Measurements from ENCODE around the gene PGA4. TPM values are rescaled to one million over a fixed set of nuclear protein-coding genes. Genes with fewer than 3 reads are reported as not detected.

The PGA4 gene
- total and polyA plus RNA-seq, 7 experiments from 2014 or later: 1.9 TPM; not detected in 6

DNA sequence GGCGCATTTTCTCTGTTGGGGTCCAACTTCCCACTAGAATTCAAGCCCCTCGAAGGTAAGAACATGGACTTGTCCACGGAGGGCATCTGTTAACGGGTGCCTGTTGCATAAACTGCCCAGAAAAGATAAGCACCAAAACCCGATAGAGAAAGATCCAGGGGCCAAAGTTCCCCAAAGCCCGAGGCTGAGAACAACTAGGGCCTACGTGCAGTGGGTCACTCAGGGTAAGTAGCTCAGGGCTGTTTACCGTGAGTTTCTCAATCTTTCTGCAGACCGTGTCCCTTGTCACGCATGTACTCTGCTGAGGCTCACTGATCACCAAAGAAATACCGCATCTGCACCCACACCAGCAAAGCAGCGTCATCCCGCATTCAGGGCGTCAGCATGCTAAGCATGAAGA is 43.2 kb downstream of the PGA4 start:
- POLR2A ChIA-PET: no interaction called here
- intact Hi-C loops (cut with micrococcal nuclease): no loop called here
- no peak overlapping the region for H3K27ac Mint-ChIP-seq
- no peaks in the 10 kb centered on the region for H3K4me1 ChIP-seq (ENCODE audit: control insufficient read depth in 2 of 2, insufficient read depth in 2 of 2, low read length in 2 of 2)
- CTCF ChIA-PET: no interaction called here
- peaks cover 0 to 2% (median 0%) of the 10 kb centered on the region in 7 donors for H3K4me1 Mint-ChIP-seq
- H3K36me3 ChIP-seq (ENCODE audit: control insufficient read depth in 2 of 3, insufficient read depth in 3 of 3, low read length in 3 of 3): no peaks in the 10 kb centered on the region
- H3K36me3 Mint-ChIP-seq: no peaks in the 10 kb centered on the region
- H3K27ac ChIP-seq (ENCODE audit: low read depth, low read length): no peak overlapping the region
- no peak overlapping the region for H3K4me3 ChIP-seq (ENCODE audit: low read length)
- H3K9me3 Mint-ChIP-seq: no peaks in the 10 kb centered on the region
- no peak overlapping the region for H3K4me3 Mint-ChIP-seq
- no peak for DNase-seq
- no peak for ATAC-seq
- no peaks in the 10 kb centered on the region for H3K27me3 ChIP-seq (ENCODE audit: control insufficient read depth in 2 of 2, insufficient read depth in 2 of 2, low read length in 2 of 2)
- H3K9me3 ChIP-seq (ENCODE audit: control insufficient read depth in 2 of 3, low read length in 3 of 3): no peaks in the 10 kb centered on the region
- no peaks in the 10 kb centered on the region for H3K27me3 Mint-ChIP-seq

GRCh38 chr11:61266602-61267001 is 44.5 kb downstream of the PGA4 start:
- Mint-ChIP-seq H3K27ac (no peak overlapping the region), H3K4me3 (no peak overlapping the region), H3K27me3 (no peaks in the 10 kb centered on the region), H3K36me3 (no peaks in the 10 kb centered on the region), H3K4me1 (peaks cover 0 to 5% (median 0%) of the 10 kb centered on the region in 7 donors), H3K9me3 (no peaks in the 10 kb centered on the region)
- Histone ChIP-seq H3K27me3 (ENCODE audit: control insufficient read depth in 2 of 2, insufficient read depth in 2 of 2, low read length in 2 of 2) (no peaks in the 10 kb centered on the region), H3K9me3 (ENCODE audit: control insufficient read depth in 2 of 3, low read length in 3 of 3) (no peaks in the 10 kb centered on the region), H3K27ac (ENCODE audit: low read depth, low read length) (no peak overlapping the region), H3K4me1 (ENCODE audit: control insufficient read depth in 2 of 2, insufficient read depth in 2 of 2, low read length in 2 of 2) (no peaks in the 10 kb centered on the region), H3K36me3 (ENCODE audit: control insufficient read depth in 2 of 3, insufficient read depth in 3 of 3, low read length in 3 of 3) (no peaks in the 10 kb centered on the region), H3K4me3 (ENCODE audit: low read length) (no peak overlapping the region)
- ChIA-PET CTCF (no interaction called here), POLR2A (no interaction called here)
- DNase-seq: no peak
- no peak for ATAC-seq
- intact Hi-C loops (cut with micrococcal nuclease): no loop called here

DNA sequence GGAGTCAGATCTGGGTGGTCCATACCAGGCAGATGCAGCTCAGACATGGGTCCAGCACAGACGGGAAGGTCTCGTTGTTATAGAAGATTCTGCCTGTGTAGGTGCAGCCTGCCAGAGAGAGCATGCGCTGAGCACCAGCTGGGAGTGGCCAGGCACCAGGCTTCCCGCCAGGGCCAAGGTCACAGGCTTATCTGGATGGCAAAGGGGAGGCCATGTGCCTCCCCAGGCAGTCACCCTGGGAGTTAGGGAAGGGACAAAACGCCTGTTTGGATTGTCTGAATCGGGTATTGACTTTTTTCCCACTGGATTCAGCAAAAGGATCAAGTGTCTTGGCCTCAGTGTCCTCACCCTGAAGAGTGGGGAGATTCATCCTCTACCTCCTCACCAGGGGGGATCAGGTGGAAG is 45.3 kb downstream of the PGA4 start:
- Mint-ChIP-seq H3K27me3 (no peaks in the 10 kb centered on the region), H3K27ac (no peak overlapping the region), H3K36me3 (no peaks in the 10 kb centered on the region), H3K4me1 (peaks cover 0 to 5% (median 0%) of the 10 kb centered on the region in 7 donors), H3K4me3 (no peak overlapping the region), H3K9me3 (no peaks in the 10 kb centered on the region)
- Histone ChIP-seq H3K4me3 (ENCODE audit: low read length) (no peak overlapping the region), H3K27ac (ENCODE audit: low read depth, low read length) (no peak overlapping the region), H3K9me3 (ENCODE audit: control insufficient read depth in 2 of 3, low read length in 3 of 3) (no peaks in the 10 kb centered on the region), H3K4me1 (ENCODE audit: control insufficient read depth in 2 of 2, insufficient read depth in 2 of 2, low read length in 2 of 2) (no peaks in the 10 kb centered on the region), H3K27me3 (ENCODE audit: control insufficient read depth in 2 of 2, insufficient read depth in 2 of 2, low read length in 2 of 2) (no peaks in the 10 kb centered on the region), H3K36me3 (ENCODE audit: control insufficient read depth in 2 of 3, insufficient read depth in 3 of 3, low read length in 3 of 3) (no peaks in the 10 kb centered on the region)
- CTCF ChIA-PET: no interaction called here
- no peak for ATAC-seq
- no peak for DNase-seq
- POLR2A ChIA-PET: no interaction called here
- intact Hi-C loops (cut with micrococcal nuclease): no loop called here

GRCh38 chr11:61268588-61269250 is 46.6 kb downstream of the PGA4 start:
- no peak overlapping the region for H3K4me3 ChIP-seq (ENCODE audit: low read length)
- Mint-ChIP-seq H3K4me3 (no peak overlapping the region), H3K27ac (no peak overlapping the region)

DNA sequence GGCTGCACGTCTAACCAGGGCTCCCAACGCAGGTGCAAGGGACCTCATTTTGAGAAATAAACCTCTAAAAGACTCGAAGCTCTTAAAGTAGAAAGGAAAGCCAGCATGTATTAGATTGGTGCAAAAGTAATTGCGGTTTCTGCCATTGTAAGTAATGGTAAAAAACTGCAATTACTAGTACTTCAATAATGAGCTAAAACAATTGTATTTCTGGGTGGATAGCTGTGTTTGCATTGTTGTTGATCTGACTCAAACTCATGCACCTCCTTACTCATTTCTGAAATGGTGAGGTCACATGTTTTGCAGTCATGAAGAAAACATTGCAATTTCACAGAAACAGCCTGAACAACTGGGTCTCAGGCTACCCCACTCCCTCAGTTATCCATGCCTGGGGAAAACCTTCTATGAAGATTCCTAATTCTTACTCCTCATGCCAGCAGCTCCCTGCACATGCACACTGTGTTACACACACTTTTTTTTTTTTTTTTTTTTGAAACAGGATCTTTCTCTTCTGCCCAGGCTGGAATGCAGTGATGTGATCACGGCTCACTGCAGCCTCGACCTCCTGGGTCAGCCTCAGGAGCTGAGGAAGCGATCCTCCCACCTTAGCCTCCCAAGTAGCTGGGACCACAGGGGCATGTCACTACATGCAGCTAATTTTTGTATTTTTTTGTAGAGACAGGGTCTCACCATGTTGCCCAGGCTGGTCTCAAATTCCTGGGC is 48.4 kb downstream of the PGA4 start:
- no peak overlapping the region for H3K4me3 ChIP-seq (ENCODE audit: low read length)
- H3K36me3 Mint-ChIP-seq: no peaks in the 10 kb centered on the region
- no peaks in the 10 kb centered on the region for H3K36me3 ChIP-seq (ENCODE audit: control insufficient read depth in 2 of 3, insufficient read depth in 3 of 3, low read length in 3 of 3)
- no peaks in the 10 kb centered on the region for H3K27me3 ChIP-seq (ENCODE audit: control insufficient read depth in 2 of 2, insufficient read depth in 2 of 2, low read length in 2 of 2)
- H3K4me3 Mint-ChIP-seq: no peak overlapping the region
- POLR2A ChIA-PET: no interaction called here
- no peak for DNase-seq
- ATAC-seq: no peak
- H3K27ac Mint-ChIP-seq: peak overlapping the region in 1 of 9 donors; percentile 20
- CTCF ChIA-PET: interaction anchor here (0.6 kb wide), 2 partner anchors 100 to 1976 kb away, joined by 3 to 4 read pairs; no protein-coding TSS in a partner anchor
- no peak overlapping the region for H3K27ac ChIP-seq (ENCODE audit: low read depth, low read length)
- H3K4me1 Mint-ChIP-seq: peaks cover 0 to 5% (median 0%) of the 10 kb centered on the region in 7 donors
- no peaks in the 10 kb centered on the region for H3K9me3 ChIP-seq (ENCODE audit: control insufficient read depth in 2 of 3, low read length in 3 of 3)
- no peaks in the 10 kb centered on the region for H3K4me1 ChIP-seq (ENCODE audit: control insufficient read depth in 2 of 2, insufficient read depth in 2 of 2, low read length in 2 of 2)
- no peaks in the 10 kb centered on the region for H3K27me3 Mint-ChIP-seq
- intact Hi-C loops (cut with micrococcal nuclease): no loop called here
- H3K9me3 Mint-ChIP-seq: no peaks in the 10 kb centered on the region

More at GRCh38 chr11:61268588-61269250, 46.6 kb downstream of the PGA4 start:
- ATAC-seq (no peak), DNase-seq (no peak)
- H3K27me3 ChIP-seq (ENCODE audit: control insufficient read depth in 2 of 2, insufficient read depth in 2 of 2, low read length in 2 of 2): no peaks in the 10 kb centered on the region
- ChIA-PET POLR2A (interaction anchor here (0.6 kb wide), 1 partner anchor 19 kb away, joined by 3 read pairs; no protein-coding TSS in a partner anchor), CTCF (interaction anchor here (0.7 kb wide), 1 partner anchor 179 kb away, joined by 3 read pairs; no protein-coding TSS in a partner anchor)
- no peaks in the 10 kb centered on the region for H3K9me3 ChIP-seq (ENCODE audit: control insufficient read depth in 2 of 3, low read length in 3 of 3)
- no peaks in the 10 kb centered on the region for H3K36me3 ChIP-seq (ENCODE audit: control insufficient read depth in 2 of 3, insufficient read depth in 3 of 3, low read length in 3 of 3)
- Mint-ChIP-seq H3K27me3 (no peaks in the 10 kb centered on the region), H3K4me1 (peaks cover 0 to 5% (median 0%) of the 10 kb centered on the region in 7 donors), H3K9me3 (no peaks in the 10 kb centered on the region), H3K36me3 (no peaks in the 10 kb centered on the region)
- no peaks in the 10 kb centered on the region for H3K4me1 ChIP-seq (ENCODE audit: control insufficient read depth in 2 of 2, insufficient read depth in 2 of 2, low read length in 2 of 2)
- intact Hi-C loops (cut with micrococcal nuclease): no loop called here
- H3K27ac ChIP-seq (ENCODE audit: low read depth, low read length): no peak overlapping the region

DNA sequence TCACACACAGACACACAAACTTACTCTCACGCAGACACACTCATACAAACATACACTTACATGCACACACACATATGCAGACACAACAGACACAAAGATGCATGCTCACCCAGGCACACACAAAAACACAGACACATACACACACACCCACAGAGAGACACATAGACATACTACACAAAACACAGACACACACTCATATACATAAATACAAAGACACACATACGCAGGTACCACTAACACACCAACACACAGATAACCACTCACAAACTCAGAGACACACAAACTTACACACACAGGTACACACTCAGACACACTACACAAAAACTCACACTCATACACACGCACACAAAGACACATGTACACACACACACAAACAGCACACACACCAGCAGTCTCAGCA is 50.6 kb downstream of the PGA4 start:
- no peak overlapping the region for H3K4me3 ChIP-seq (ENCODE audit: low read length)
- ATAC-seq (no peak), DNase-seq (no peak)
- no peaks in the 10 kb centered on the region for H3K27me3 ChIP-seq (ENCODE audit: control insufficient read depth in 2 of 2, insufficient read depth in 2 of 2, low read length in 2 of 2)
- ChIA-PET CTCF (no interaction called here), POLR2A (no interaction called here)
- H3K36me3 ChIP-seq (ENCODE audit: control insufficient read depth in 2 of 3, insufficient read depth in 3 of 3, low read length in 3 of 3): no peaks in the 10 kb centered on the region
- no peaks in the 10 kb centered on the region for H3K27me3 Mint-ChIP-seq
- H3K9me3 ChIP-seq (ENCODE audit: control insufficient read depth in 2 of 3, low read length in 3 of 3): no peaks in the 10 kb centered on the region
- no peaks in the 10 kb centered on the region for H3K36me3 Mint-ChIP-seq
- H3K27ac ChIP-seq (ENCODE audit: low read depth, low read length): no peak overlapping the region
- no peak overlapping the region for H3K4me3 Mint-ChIP-seq
- H3K4me1 ChIP-seq (ENCODE audit: control insufficient read depth in 2 of 2, insufficient read depth in 2 of 2, low read length in 2 of 2): no peaks in the 10 kb centered on the region
- intact Hi-C loops (cut with micrococcal nuclease): no loop called here
- peaks cover 0 to 5% (median 0%) of the 10 kb centered on the region in 7 donors for H3K4me1 Mint-ChIP-seq
- no peaks in the 10 kb centered on the region for H3K9me3 Mint-ChIP-seq
- no peak overlapping the region for H3K27ac Mint-ChIP-seq
